HG03442 (cell line): ENCODE measurements around the gene CMTM4.
"Not testable (repeated sequence)": the region's sequence is repeated elsewhere in the genome, so short reads cannot be mapped to it uniquely, and the experiment has no call there.

Experiments
- ATAC-seq: cut with Tn5 transposase; IDR thresholded peaks from one replicate; pipeline ENCODE4 v1.9.1; 2021; ENCODE audit warnings: mild to moderate bottlenecking, moderate library complexity; ENCODE audit not compliant: unreplicated experiment

The CMTM4 gene

GRCh38 chr16:66649167-66649566 is 47.4 kb downstream of the CMTM4 start:
- no peak for ATAC-seq

- no peak for ATAC-seq
Observed at GRCh38 chr16:66647866-66648265, 48.7 kb downstream of the CMTM4 start.

GRCh38 chr16:66641387-66641786 is 55.2 kb downstream of the CMTM4 start:
- ATAC-seq: no peak

- ATAC-seq: no peak
Observed at GRCh38 chr16:66640724-66641314, 55.7 kb downstream of the CMTM4 start.

- ATAC-seq: no peak
Observed at GRCh38 chr16:66639091-66639885, 57.3 kb downstream of the CMTM4 start.

GRCh38 chr16:66637806-66638205 is 58.7 kb downstream of the CMTM4 start:
- no peak for ATAC-seq

GRCh38 chr16:66636199-66636598 is 60.3 kb downstream of the CMTM4 start:
- no peak for ATAC-seq

- ATAC-seq: no peak
Observed at GRCh38 chr16:66635406-66635805, 61.1 kb downstream of the CMTM4 start.

- ATAC-seq: no peak
Observed at GRCh38 chr16:66634527-66635196, 61.9 kb downstream of the CMTM4 start.

GRCh38 chr16:66631558-66631957 is 65.0 kb downstream of the CMTM4 start:
- not testable (repeated sequence) for ATAC-seq

- ATAC-seq: not testable (repeated sequence)
Observed at GRCh38 chr16:66630561-66631260, 65.8 kb downstream of the CMTM4 start.

GRCh38 chr16:66629856-66630255 is 66.7 kb downstream of the CMTM4 start:
- no peak for ATAC-seq

GRCh38 chr16:66627611-66628378 is 68.7 kb downstream of the CMTM4 start:
- ATAC-seq: not testable (repeated sequence)

- ATAC-seq: no peak
Observed at GRCh38 chr16:66623755-66624154, 72.8 kb downstream of the CMTM4 start.

GRCh38 chr16:66622863-66623262 is 73.7 kb downstream of the CMTM4 start:
- ATAC-seq: no peak

GRCh38 chr16:66621973-66622372 is 74.6 kb downstream of the CMTM4 start:
- no peak for ATAC-seq

GRCh38 chr16:66620429-66620795 is 76.1 kb downstream of the CMTM4 start:
- ATAC-seq: no peak

- no peak for ATAC-seq
Observed at GRCh38 chr16:66619534-66620428, 76.8 kb downstream of the CMTM4 start.

GRCh38 chr16:66618588-66619375 is 77.8 kb downstream of the CMTM4 start:
- ATAC-seq: no peak
